Activated CD8-positive, alpha-beta memory T cell treated with anti-CD3 and anti-CD28 coated beads, Interleukin-2, amount 50 U/mL, for 1 hour (primary cell): ENCODE measurements around the gene TNFAIP2.
"Not testable (repeated sequence)": the region's sequence is repeated elsewhere in the genome, so short reads cannot be mapped to it uniquely, and the experiment has no call there.

ENCODE experiments used
- DNase-seq: peaks from one replicate; pipeline ENCODE4 v3.0.0-alpha.2; 2020; ENCODE audit errors: extremely low read depth

TNFAIP2 gene

DNA sequence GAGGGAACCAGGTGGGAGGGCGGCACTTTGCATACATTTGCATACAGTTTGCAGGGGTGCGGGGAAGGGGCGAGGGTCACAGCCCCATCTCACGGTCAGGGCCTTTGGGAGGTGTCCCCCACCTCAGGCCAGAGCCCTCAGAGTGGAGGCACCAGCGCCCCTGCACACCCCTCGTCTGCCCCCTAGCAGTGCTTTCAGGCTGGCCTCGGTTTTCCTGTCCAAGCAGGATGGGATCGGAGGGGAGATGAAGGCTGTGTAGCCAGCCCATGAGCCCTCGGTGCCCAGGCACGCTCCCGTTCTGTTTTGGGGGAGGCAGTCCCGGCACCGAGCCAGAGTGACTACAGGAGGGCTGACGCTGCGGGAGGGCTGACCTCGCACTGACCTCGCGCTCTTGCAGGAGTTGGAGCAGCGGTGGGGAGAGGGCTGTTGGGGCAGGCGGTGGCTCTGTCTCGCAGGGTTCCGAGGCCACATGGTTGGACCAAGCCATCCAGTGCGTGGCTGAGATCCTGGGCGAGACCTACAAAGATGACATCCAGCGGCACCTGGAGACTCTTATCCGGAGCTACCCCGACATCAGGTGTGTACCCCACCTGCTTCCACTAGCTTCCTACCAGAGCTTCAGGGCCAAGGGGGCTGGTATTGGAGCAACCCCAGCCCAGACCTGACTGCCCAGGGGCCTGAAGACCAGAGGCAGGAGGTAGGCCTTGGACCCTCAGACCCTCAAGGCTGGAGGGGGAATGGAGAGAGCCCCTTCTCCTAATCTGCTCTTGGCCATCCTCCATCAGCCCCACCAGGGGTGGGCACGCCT is 15.1 kb upstream of the TNFAIP2 start:
- no peak for DNase-seq

DNA sequence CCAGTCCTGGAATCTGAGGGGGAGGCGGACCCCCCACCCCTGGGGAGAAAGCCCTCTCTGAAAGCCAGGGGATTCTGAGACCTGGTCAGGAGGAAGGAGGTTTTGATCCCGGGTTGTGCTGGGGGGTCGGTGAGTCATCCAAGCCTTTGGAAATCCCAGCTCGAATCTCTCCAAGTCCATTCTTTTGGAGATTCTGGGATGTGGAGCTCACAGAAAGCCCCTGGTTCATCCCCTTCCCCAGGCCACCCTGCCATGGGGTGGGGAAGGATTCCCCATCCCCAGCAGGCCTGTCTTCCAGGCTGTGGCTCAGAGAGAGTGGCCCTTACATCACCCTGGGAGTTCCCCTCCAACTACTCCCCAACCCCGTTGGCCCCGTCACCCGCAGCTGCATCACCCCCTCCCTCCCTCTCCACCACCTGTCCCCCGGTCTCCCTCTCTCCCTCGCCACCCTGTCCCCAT is 14.5 kb upstream of the TNFAIP2 start:
- DNase-seq = no peak

DNA sequence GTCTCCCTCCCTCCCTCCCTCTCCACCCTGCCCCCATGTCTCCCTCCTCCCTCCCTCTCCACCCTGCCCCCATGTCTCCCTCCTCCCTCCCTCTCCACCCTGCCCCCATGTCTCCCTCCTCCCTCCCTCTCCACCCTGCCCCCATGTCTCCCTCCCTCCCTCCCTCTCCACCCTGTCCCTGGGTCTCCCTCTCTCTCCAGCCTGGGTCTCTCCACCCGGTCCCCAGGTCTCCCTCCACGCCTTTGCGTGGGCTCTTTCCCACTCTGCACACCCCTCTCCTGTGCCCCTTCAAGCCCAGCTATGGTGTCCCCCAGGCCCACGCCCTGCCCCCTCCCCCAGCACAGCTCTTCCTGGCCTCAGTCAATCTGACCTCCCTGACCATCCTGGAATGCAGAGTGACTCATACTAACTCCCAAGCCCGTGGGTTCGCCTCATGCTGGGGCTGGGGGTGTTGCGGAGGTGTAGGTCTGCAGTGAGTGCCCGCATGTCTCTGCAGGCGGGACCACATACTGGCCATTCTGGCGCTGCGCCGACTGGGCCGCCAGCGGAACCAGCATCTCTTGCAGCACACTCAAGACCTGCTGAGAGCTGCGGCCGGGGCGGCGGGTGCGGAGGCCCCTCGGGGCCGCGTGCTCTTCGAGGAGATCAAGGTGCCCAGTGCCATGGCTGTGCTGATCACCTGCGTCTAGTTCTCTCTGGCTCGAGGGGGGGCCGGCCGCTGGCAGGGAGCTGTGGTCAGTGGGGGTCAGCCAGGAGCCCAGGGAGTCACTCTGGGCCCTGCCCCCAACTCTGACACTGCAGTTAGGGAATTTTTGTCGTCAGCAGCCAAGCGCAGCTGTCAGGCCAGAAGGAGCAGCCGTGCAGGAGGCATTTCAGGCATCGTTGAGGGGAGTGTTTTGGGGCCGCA is 13.5 kb upstream of the TNFAIP2 start:
- DNase-seq = no peak

GRCh38 chr14:103110681-103111231 is 12.5 kb upstream of the TNFAIP2 start:
- no peak for DNase-seq

- DNase-seq = no peak
Measured at GRCh38 chr14:103111232-103111868, 11.9 kb upstream of the TNFAIP2 start.

DNA sequence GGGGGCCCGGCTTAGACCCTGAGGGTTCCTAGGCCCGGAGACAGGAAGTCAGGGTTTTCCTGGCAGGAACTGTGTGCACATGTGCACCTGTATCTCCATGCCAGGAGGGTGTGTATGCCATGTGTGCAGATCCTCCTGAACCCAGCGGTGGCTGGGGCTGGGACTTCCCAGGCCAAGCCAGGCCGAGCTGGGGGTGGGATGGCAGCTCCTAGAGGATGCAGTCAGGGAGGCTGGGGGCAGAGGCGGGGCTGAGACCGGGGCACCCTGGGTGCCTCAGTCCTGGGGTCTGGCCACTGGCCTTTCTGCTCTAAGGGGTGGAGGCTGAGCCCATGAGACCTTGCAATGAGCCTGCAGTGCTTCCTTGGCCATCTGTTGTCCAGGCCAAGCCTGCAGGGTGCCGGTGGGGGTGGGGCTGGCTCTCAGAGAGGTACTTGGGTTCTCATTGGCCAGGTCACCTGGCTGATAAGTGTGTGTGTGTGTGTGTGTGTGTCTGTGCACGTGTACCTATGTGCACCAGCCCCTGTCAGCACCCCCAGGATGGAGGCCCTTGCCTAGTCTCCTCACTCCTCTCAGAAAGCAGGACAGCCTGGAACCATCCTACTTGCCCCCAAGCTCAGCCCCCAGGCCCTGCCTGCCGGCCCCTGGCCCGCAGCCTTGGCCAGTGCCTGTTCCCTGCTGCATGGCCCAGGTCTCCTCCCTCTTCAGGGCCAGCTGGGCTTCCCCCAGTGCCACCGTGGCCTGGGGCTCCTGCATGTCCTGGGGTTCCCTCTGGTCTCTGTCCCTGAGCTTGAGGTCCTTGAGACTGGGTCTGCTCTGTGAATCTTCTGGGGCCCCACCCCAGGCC is 10.6 kb upstream of the TNFAIP2 start:
- DNase-seq = no peak

- DNase-seq = no peak
Measured at GRCh38 chr14:103113303-103113702, 10.0 kb upstream of the TNFAIP2 start.

- DNase-seq = no peak
Measured at GRCh38 chr14:103113774-103114173, 9.5 kb upstream of the TNFAIP2 start.

DNA sequence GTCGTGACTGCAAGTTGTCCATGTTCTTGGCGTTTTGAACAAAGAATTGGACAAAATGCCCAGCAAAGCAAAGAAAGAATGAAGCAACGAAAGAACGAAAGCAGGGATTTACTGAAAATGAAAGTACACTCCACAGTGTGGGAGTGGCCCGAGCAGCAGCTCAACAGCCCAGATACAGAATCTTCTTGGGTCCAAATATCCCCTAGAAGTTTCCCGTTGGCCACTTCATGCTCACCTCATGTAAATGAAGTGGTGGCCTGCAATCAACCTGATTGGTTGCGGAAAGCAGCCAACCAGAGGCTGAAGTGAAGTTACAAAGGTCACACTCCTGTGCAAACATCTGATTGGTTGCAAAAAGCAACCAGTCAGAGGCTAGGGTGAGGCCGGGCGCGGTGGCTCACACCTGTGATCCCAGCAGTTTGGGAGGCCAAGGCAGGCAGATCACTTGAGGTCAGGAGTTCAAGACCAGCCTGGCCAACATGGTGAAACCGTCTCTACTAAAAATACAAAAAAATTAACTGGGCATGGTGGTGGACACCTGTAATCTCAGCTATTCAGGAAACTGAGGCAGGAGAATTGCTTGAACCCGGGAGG is 8.1 kb upstream of the TNFAIP2 start:
- not testable (repeated sequence) for DNase-seq

DNA sequence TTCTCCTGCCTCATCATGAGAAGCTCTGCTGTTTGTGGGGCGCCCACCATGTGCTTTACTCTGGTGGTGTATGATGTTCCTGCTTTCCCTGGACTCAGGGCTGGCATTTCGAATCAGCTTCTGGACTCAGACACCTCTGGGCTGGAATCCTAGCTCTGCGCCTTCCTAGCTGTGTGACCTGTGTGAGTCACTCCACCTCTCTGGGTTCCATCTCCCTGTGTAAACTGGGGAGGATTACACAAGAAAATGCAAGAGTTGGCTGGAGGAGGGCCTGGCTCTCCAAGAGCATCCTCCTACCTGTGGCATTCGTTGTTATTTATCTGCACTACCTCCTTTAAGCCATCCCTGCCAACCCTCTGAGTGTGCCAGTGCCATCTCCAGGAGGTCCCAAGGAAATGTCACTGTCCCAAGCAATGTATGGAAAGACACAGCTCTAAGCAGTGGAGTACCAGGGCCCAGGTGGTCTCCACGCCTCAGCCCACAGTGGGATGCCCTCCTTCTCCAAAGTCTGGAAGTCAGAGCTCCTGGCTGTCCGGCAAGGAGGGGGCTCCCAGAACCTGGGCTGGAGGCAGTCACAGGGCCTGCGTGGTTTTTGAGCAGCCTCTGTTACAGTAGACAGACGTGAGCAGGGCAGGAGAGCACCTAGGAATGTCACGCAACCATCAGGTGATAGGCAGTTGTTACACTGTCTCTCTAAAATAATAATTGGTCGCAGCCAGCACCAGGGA is 7.3 kb upstream of the TNFAIP2 start:
- DNase-seq = no peak

DNA sequence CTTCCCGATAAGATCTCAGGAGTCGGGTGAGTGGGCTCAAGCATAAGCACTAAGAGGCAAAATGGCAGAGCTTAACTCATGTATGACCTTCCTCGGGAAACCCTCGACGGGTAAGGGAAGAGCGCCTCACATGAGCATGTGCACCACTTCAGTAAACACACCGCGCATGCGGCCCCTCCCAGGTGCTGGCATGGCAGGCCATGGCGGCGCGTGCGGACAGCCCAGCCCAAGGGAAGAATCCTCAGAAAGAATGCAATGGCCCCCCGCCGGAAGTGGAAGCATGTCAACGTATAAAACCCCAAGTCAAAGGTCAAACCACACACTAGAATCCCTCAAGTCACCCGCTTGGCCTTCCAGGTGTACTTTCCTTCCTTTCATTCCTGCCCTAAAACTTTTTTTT is 6.6 kb upstream of the TNFAIP2 start:
- no peak for DNase-seq

DNA sequence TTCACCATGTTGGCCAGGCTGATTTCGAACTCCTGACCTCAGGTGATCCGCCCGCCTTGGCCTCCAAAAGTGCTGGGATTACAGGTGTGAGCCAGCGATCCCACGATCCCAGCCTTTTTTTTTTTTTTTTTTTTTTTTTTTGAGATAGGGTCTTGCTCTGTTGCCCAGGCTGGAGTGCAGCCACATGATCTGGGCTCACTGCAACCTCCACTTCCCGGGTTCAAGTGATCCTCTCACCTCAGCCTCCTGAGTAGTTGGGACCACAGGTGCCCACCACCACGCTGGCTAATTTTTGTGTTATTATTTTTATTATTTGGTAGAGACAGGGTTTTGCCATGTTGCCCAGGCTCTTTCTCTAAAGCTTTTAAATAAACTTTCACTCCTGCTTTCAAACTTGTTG is 5.8 kb upstream of the TNFAIP2 start:
- not testable (repeated sequence) for DNase-seq

- DNase-seq = no peak
Measured at GRCh38 chr14:103118018-103118662, 5.1 kb upstream of the TNFAIP2 start.

DNA sequence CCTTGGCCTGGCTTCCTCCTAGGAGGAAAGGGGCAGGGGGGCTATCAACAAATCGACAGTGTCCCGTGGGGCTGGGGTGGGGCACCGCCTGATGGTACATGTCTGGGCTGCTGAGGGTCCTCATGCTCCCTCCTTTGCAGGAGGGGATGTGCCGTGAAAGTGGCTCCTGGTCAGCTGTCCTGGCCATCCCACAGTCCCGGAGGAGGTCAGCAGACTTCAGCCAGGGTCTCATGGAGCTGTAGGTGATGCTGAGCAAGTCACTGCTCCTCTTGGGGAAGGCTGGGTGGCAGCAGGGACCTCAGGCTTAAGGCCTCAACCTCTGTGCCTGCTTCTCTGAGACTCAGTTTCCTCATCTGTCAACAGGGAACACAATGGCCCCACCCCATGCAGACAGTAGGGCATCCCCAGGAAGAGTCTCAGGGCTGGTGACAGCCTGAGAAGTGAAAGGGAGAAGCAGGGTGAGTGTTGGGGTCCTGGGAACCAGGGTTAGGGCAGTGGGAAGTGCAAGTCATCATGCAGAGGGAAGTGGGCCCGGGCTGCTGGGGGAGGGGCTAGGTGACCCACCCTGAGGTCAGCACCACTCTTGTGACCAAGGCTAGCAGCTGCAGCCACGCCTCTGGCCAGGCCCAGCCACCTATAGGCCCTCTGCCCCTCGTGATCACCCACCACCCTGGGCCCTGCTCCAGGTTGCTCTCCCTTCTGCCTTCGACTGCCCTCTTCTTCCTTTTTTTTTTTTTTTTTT is 4.4 kb upstream of the TNFAIP2 start:
- DNase-seq = no peak

- not testable (repeated sequence) for DNase-seq
Measured at GRCh38 chr14:103119527-103119926, 3.7 kb upstream of the TNFAIP2 start.

DNA sequence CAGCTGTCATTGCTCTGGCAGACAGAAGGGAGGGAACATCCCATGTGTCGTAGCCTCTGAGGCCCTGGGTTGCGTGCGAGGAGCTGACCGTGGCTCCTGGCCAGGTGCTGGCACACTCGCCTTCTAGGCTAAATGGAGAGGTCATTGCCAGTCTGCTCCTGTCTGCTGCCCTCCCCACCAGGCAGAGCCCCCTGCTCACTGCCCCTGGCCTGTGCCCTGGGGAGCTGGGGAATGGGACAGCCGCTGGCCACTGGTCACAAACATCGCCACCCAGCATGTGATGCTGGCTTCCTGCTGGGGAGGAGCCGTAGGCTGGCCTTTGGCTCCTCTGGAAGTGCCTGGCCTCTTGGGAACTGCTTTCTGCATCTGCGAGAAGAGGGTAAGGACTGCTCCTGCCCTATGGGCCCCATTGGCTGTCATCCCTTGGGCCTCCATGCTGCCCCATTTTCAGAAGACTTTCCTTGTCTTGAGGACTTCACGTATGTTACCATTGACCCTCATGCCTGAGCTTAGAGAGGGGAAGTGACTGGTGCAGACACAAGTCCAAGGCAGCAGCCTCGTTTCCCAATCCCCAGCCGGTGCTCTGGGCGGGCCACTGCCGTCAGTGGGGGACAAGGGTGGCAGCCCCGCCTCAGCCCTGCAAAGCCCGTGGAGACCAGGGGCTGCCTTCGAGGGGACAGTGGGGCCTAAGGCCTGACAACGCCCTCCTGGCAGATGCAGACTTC is 2.0 kb upstream of the TNFAIP2 start:
- no peak for DNase-seq

- no peak for DNase-seq
Measured at GRCh38 chr14:103121846-103122584, 1.2 kb upstream of the TNFAIP2 start.
